PC-3 (cell line): ENCODE data around the gene PLA2G4B.

ENCODE experiments used
- CTCF ChIP-seq: fragments of 300-600 bp; sonication (generic); conservative IDR thresholded peaks from 2 replicates; pipeline ENCODE4 v1.5.1; 2017; ENCODE audit warnings: antibody characterized with exemption, low read depth, mild to moderate bottlenecking, low read length
- EZH2 ChIP-seq: fragments of 300-600 bp; sonication (generic); IDR thresholded peaks from one replicate; pipeline ENCODE4 v1.6.1; 2017; ENCODE audit warnings: antibody characterized with exemption, mild to moderate bottlenecking, low read length; ENCODE audit not compliant: unreplicated experiment
- EZH2phosphoT487 ChIP-seq: fragments of 300-600 bp; sonication (generic); IDR thresholded peaks from 2 replicates; pipeline ENCODE4 v1.6.1; 2018; ENCODE audit warnings: mild to moderate bottlenecking, antibody characterized with exemption, low read length, borderline replicate concordance

GRCh38 chr15:41873711-41874110 lies 35.1 kb downstream of the PLA2G4B start:
- TF ChIP-seq EZH2 (no peak), CTCF (no peak), EZH2phosphoT487 (no peak)
